Transverse colon (tissue), 4 donors: Measurements from ENCODE around the gene CACNA1A. TPM values are rescaled to one million over a fixed set of nuclear protein-coding genes. Genes with fewer than 3 reads are reported as not detected.

Source experiments
- DNase-seq: peaks from one replicate; pipeline ENCODE4 v3.0.0-alpha.2; 2019
- H3K27ac ChIP-seq, 4 donors: fragments of 200-600 bp; sonication (generic); 2 replicates each; pipeline ENCODE4 v1.5.1; 2016 to 2018; ENCODE audit warnings: inconsistent platforms in 4 of 4
- H3K27me3 ChIP-seq: fragments of 200-600 bp; sonication (generic); 2 replicates; pipeline ENCODE4 v1.5.1; 2017; ENCODE audit warnings: inconsistent platforms
- H3K36me3 ChIP-seq, 4 donors: fragments of 200-600 bp; sonication (generic); 2 replicates each; pipeline ENCODE4 v1.5.1; 2017 to 2019; ENCODE audit warnings: inconsistent platforms in 4 of 4
- H3K4me1 ChIP-seq, 4 donors: fragments of 200-600 bp; sonication (generic); 2 replicates each; pipeline ENCODE4 v1.5.1; 2017 to 2020; ENCODE audit warnings: inconsistent platforms in 4 of 4
- H3K4me3 ChIP-seq, 4 donors: fragments of 200-600 bp; sonication (generic); 1 replicate in 1 of 4; 2 replicates in 3 of 4; pipeline versions ENCODE4 v1.5.1 to v1.6.1; 2017 to 2019; ENCODE audit warnings: inconsistent platforms in 4 of 4
- H3K9me3 ChIP-seq, 2 donors: fragments of 200-600 bp; sonication (generic); 2 replicates each; pipeline ENCODE4 v1.5.1; 2017 to 2019; ENCODE audit warnings: inconsistent platforms in 2 of 2
- EP300 ChIP-seq: sonication (generic); formaldehyde crosslinking; IDR thresholded peaks from one replicate; pipeline ENCODE4 v1.6.1; 2017; ENCODE audit warnings: antibody characterized with exemption, low read depth
- POLR2A ChIP-seq: fragments of 450-650 bp; IDR thresholded peaks from one replicate; pipeline ENCODE4 v1.6.1; 2016; ENCODE audit warnings: antibody characterized with exemption, mild to moderate bottlenecking, moderate library complexity
- POLR2AphosphoS5 ChIP-seq, 3 donors: sonication (generic); formaldehyde crosslinking; IDR thresholded peaks; one replicate each; pipeline ENCODE4 v1.6.1; 2016; ENCODE audit warnings: antibody characterized with exemption in 3 of 3
- WGBS, 2 donors: methylation state at CpG; one replicate each; pipeline ENCODE4 v1.1.5; 2018; ENCODE audit warnings: low coverage in 1 of 2; 5-methylcytosine and 5-hydroxymethylcytosine counted together
- in situ Hi-C, 4 donors: fragments of 200-750 bp; cut with MboI; loops; one replicate each; pipeline versions ENCODE4 v1.15.0 to v1.15.1; 2017; ENCODE audit warnings: low sequenced_read_pairs in 3 of 4, low pct_ligation_motif_present in 1 of 4, low pct_unique_long_range_greater_than_20kb in 1 of 4
- intact Hi-C: fragments of 100-400 bp; cut with DNase I; formaldehyde crosslinking; loops from one replicate; pipeline ENCODE4 v1.15.1; 2023; ENCODE audit warnings: low total_unique reads
- total RNA-seq, 4 donors: library from RNA; depleted of rRNA; stranded (reverse); fragments of >200 nt; gene quantifications; one replicate each; pipeline ENCODE4 v1.1.0, GENCODE V29; 2016
- TF ChIP-seq, protein P1 (sequence below), 5 experiments: fragments of 200-600 bp in 3 of 5; fragments of 450-650 bp in 2 of 5; sonication (generic) in 3 of 5; IDR thresholded peaks; 1 replicate in 2 of 5; 2 replicates in 3 of 5; pipeline ENCODE4 v1.5.1; 2016 to 2017; ENCODE audit warnings: antibody characterized with exemption in 5 of 5, inconsistent platforms in 3 of 5, mild to moderate bottlenecking in 2 of 5, moderate library complexity in 1 of 5

CACNA1A gene
- total RNA-seq, 4 donors from 2014 or later = 2.9 to 15.7 (median 5.2) TPM

DNA sequence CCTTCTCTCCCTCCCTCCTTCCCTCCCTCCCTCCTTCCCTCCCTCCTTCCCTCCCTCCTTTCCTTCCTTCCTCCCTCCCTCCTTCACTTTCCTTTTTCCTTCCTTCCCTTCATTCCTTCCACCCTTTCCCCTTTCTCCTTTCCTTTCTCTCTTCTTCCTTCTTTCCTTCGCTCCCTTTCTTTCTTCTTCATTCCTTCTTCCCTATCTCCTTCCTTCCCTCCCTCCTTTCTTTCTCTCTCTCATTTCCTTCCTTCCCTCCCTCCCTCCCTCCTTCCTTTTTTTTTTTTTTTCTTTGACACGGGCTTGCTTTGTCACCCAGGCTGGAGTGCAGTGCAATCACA is 250.6 kb downstream of the CACNA1A start:
- intact Hi-C loops = no loop called here
- H3K4me1 ChIP-seq = no peaks in the 10 kb centered on the region
- H3K9me3 ChIP-seq = no peaks in the 10 kb centered on the region
- H3K36me3 ChIP-seq = no peaks in the 10 kb centered on the region
- H3K4me3 ChIP-seq = no peak overlapping the region
- peaks cover 14% of the 10 kb centered on the region for H3K27me3 ChIP-seq
- 72 to 100% methylated on average over 1 to 2 of the region's 2 CpGs for WGBS, 2 donors
- in situ Hi-C loops = loop anchor here in 3 of 4 donors (10.0 to 25.0 kb wide), 3 partner anchors 61 to 293 kb away; partner anchors contain the start of genes DAND5 (in 1 of the 3), GADD45GIP1 (in 1 of the 3), LYL1 (in 1 of the 3) and NACC1 (in 1 of the 3)
- DNase-seq = no peak
- TF ChIP-seq POLR2A = no peak
- no peak for TF ChIP-seq EP300
- TF ChIP-seq POLR2AphosphoS5 (IDR thresholded peaks at IDR 0.05) = no peak
- TF ChIP-seq, protein P1, sequence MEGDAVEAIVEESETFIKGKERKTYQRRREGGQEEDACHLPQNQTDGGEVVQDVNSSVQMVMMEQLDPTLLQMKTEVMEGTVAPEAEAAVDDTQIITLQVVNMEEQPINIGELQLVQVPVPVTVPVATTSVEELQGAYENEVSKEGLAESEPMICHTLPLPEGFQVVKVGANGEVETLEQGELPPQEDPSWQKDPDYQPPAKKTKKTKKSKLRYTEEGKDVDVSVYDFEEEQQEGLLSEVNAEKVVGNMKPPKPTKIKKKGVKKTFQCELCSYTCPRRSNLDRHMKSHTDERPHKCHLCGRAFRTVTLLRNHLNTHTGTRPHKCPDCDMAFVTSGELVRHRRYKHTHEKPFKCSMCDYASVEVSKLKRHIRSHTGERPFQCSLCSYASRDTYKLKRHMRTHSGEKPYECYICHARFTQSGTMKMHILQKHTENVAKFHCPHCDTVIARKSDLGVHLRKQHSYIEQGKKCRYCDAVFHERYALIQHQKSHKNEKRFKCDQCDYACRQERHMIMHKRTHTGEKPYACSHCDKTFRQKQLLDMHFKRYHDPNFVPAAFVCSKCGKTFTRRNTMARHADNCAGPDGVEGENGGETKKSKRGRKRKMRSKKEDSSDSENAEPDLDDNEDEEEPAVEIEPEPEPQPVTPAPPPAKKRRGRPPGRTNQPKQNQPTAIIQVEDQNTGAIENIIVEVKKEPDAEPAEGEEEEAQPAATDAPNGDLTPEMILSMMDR (IDR thresholded peaks at IDR 0.05) = no peak
- no peak overlapping the region for H3K27ac ChIP-seq

DNA sequence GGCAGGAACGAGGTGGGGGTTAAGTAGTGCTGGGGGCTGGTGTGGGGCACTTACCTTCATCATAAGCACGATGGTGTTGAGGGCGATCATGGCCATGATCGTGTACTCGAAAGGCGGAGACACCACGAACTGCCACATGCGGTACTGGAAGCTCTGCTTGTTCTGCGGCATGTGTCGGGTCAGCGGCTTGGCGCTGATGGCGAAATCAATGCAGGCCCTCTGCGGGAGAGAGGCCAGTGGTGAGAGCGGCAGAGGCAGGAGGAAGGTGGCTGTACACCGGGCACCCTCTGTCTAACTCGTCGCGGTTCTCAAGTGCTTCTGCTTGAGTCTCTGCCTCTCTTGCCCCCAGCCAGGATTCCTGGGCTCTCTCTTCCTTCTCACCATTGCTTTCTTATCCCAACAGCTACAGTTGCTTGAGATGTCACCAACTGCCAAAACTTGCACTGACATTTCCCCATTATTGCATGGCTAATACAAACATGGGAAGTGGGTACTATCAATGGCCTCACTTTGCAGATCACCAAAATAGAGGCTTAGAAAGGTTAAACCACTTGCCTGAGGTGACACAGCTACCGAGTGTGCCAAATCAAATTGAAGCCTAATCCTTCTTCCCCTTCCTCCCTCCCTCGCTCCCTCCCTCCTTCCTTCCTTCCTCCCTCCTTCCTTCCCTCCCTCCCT is 251.1 kb downstream of the CACNA1A start:
- no peak overlapping the region for H3K27ac ChIP-seq
- peaks cover 14% of the 10 kb centered on the region for H3K27me3 ChIP-seq
- DNase-seq = no peak
- TF ChIP-seq, protein P1 (IDR thresholded peaks at IDR 0.05) = no peak
- TF ChIP-seq POLR2A (no peak), POLR2AphosphoS5 (IDR thresholded peaks at IDR 0.05) (no peak), EP300 (no peak)
- in situ Hi-C loops = loop anchor here in 3 of 4 donors (10.0 to 25.0 kb wide), 3 partner anchors 60 to 293 kb away; partner anchors contain the start of genes DAND5 (in 1 of the 3), GADD45GIP1 (in 1 of the 3), LYL1 (in 1 of the 3) and NACC1 (in 1 of the 3)
- WGBS, 2 donors = 65 to 85% methylated on average over 4 to 21 of the region's 21 CpGs
- no peaks in the 10 kb centered on the region for H3K9me3 ChIP-seq
- intact Hi-C loops = no loop called here
- H3K4me3 ChIP-seq = no peak overlapping the region
- no peaks in the 10 kb centered on the region for H3K36me3 ChIP-seq
- H3K4me1 ChIP-seq = no peaks in the 10 kb centered on the region

DNA sequence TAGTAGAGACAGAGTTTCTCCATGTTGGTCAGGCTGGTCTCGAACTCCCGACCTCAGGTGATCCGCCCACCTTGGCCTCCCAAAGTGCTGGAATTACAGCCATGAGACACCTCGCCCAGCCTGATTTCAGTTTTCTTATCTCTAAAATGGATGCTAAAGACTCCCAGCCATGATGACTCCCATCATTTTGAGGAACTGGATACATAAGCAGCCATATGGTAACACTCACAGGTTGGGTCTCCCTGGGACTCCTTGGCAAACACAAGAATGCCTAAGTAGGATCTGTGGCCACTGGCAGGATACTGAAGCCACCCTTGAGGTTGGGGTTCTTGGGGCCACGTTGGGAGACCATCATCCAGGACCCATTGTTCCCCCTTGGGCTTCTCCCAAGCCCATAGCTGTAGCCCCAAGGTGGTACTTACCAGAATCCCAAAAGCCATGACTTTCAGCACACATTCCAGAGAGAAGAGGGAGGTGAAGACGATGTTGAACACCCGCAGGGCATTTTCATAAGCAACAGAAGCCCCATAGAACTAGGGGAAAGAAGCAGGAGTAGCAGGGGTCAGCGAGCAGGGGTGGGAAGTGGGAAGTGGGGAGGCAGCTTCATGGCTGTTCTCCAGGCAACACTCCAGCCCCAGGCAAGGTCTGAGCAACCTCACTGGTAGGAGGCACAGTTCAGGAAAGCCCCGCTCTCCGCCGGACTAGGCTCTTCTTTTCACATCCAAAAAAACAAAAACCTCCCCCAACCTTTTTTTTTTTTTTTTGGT is 253.5 kb downstream of the CACNA1A start:
- Histone ChIP-seq H3K27ac (no peak overlapping the region), H3K27me3 (peaks cover 14% of the 10 kb centered on the region), H3K36me3 (no peaks in the 10 kb centered on the region), H3K9me3 (no peaks in the 10 kb centered on the region), H3K4me3 (no peak overlapping the region), H3K4me1 (no peaks in the 10 kb centered on the region)
- WGBS, 2 donors = 78 to 95% methylated on average over 4 to 11 of the region's 11 CpGs
- TF ChIP-seq EP300 (no peak), POLR2A (no peak), POLR2AphosphoS5 (IDR thresholded peaks at IDR 0.05) (no peak)
- TF ChIP-seq, protein P1 (IDR thresholded peaks at IDR 0.05) = no peak
- in situ Hi-C loops = loop anchor here in 3 of 4 donors (10.0 to 25.0 kb wide), 3 partner anchors 58 to 290 kb away; partner anchors contain the start of genes DAND5 (in 1 of the 3), GADD45GIP1 (in 1 of the 3), LYL1 (in 1 of the 3) and NACC1 (in 1 of the 3)
- DNase-seq = no peak
- intact Hi-C loops = no loop called here

DNA sequence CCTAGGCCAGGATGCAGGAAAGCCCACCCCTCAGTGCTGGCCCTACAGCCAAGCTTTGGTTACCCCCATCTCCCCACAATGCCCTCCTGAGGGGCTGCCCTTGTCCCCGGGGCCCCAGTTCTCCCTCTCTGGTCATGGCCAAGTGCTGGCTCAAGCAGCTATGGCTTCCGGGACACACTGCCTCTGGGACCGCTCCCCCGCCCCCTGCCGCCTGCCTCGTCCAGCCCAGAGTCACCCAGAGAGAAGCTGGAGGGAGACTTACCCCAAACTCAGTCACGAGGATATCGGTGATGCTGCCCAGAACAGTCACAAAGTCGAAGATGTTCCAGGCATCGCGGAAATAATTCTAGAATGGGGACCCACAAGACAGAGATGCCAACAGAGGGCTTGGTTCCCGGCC is 261.4 kb downstream of the CACNA1A start:
- WGBS, 2 donors = 88% methylated on average over 12 of the region's 12 CpGs; no CpG with 5 or more reads in 1 of the 2 donors
- DNase-seq = no peak
- Histone ChIP-seq H3K4me1 (no peaks in the 10 kb centered on the region), H3K4me3 (no peak overlapping the region), H3K9me3 (no peaks in the 10 kb centered on the region), H3K36me3 (no peaks in the 10 kb centered on the region), H3K27ac (no peak overlapping the region), H3K27me3 (no peaks in the 10 kb centered on the region)
- TF ChIP-seq EP300 (no peak), POLR2A (no peak), POLR2AphosphoS5 (IDR thresholded peaks at IDR 0.05) (no peak)
- TF ChIP-seq, protein P1 (IDR thresholded peaks at IDR 0.05) = no peak
- in situ Hi-C loops = no loop called here
- intact Hi-C loops = no loop called here
